ENCODE data around the gene PDZRN4. TPM values are rescaled to one million over a fixed set of nuclear protein-coding genes. Genes with fewer than 3 reads are reported as not detected.
A peak's percentile ranks its signal among the peaks of the same experiment; 100 is the strongest.
"Not testable (repeated sequence)": the region's sequence is repeated elsewhere in the genome, so short reads cannot be mapped to it uniquely, and the experiment has no call there.

Gene PDZRN4
- total and polyA plus RNA-seq, 8 donors = 0.11 to 0.76 (median 0.34) TPM

DNA sequence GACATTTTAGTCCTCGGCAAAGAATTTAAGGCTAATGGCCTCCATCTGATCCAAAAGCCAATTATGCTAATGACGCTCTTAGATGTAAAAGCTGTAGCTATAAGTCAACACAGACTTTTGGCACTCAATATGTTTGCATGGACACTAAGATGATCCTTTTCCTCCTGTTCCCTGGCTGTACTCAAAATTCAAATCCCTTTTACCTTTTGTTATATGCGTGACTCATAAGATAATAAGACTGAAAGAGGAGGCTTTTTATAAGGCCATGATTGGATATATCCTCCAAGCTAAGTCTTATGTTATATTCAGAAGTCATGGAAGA lies 89.8 kb downstream of the PDZRN4 start:
- H3K36me3 ChIP-seq = no peaks in the 10 kb centered on the region
- no peak overlapping the region for H3K4me3 ChIP-seq
- DNase-seq (no peak), ATAC-seq (no peak)
- TF ChIP-seq, protein P1, sequence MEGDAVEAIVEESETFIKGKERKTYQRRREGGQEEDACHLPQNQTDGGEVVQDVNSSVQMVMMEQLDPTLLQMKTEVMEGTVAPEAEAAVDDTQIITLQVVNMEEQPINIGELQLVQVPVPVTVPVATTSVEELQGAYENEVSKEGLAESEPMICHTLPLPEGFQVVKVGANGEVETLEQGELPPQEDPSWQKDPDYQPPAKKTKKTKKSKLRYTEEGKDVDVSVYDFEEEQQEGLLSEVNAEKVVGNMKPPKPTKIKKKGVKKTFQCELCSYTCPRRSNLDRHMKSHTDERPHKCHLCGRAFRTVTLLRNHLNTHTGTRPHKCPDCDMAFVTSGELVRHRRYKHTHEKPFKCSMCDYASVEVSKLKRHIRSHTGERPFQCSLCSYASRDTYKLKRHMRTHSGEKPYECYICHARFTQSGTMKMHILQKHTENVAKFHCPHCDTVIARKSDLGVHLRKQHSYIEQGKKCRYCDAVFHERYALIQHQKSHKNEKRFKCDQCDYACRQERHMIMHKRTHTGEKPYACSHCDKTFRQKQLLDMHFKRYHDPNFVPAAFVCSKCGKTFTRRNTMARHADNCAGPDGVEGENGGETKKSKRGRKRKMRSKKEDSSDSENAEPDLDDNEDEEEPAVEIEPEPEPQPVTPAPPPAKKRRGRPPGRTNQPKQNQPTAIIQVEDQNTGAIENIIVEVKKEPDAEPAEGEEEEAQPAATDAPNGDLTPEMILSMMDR (IDR thresholded peaks at IDR 0.05) = no peak
- peaks cover 0 to 5% of the 10 kb centered on the region in 2 donors for H3K4me1 ChIP-seq
- intact Hi-C loops (cut with DNase I) = loop anchor here in 1 of 2 donors (10.0 kb wide), 1 partner anchor 747 kb away; no protein-coding TSS in a partner anchor
- no peak overlapping the region for H3K27ac ChIP-seq
- H3K9me3 ChIP-seq = no peaks in the 10 kb centered on the region
- H3K27me3 ChIP-seq = no peaks in the 10 kb centered on the region

DNA sequence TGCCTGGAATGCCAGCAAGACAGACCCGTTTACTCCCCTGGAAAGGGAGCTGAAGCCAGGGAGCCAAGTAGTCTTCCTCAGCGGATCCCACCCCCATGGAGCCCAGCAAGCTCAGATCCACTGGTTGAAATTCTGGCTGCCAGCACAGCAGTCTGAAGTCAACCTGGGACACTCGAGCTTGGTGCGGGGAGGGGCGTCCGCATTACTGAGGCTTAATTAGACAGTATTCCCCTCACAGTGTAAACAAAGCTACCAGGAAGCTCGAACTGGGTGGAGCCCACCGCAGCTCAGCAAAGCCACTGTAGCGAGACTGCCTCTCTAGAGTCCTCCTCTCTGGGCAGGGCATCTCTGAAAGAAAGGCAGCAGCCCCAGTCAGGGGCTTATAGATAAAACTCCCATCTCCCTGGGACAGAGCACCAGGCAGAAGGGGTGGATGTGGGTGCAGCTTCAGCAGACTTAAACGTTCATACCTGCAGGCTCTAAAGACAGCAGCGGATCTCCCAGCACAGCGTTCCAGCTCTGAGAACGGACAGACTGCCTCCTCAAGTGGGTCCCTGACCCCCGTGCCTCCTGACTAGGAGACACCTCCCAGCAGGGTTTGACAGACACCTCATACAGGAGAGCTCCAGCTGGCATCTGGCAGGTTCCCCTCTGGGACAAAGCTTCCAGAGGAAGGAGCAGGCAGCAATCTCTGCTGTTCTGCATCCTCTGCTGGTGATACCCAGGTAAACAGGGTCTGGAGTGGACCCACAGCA lies 92.4 kb downstream of the PDZRN4 start:
- H3K27ac ChIP-seq; H3K36me3 ChIP-seq; H3K4me3 ChIP-seq; H3K4me1 ChIP-seq; ATAC-seq; H3K9me3 ChIP-seq; intact Hi-C loops (cut with DNase I); H3K27me3 ChIP-seq: not testable (repeated sequence)
- peak in 1 of 4 donors; percentile 20 for DNase-seq

GRCh38 chr12:41285470-41285869 lies 97.3 kb downstream of the PDZRN4 start:
- H3K27me3 ChIP-seq; ATAC-seq; H3K27ac ChIP-seq; H3K4me3 ChIP-seq; H3K36me3 ChIP-seq; intact Hi-C loops (cut with DNase I); H3K4me1 ChIP-seq; DNase-seq; H3K9me3 ChIP-seq: not testable (repeated sequence)

DNA sequence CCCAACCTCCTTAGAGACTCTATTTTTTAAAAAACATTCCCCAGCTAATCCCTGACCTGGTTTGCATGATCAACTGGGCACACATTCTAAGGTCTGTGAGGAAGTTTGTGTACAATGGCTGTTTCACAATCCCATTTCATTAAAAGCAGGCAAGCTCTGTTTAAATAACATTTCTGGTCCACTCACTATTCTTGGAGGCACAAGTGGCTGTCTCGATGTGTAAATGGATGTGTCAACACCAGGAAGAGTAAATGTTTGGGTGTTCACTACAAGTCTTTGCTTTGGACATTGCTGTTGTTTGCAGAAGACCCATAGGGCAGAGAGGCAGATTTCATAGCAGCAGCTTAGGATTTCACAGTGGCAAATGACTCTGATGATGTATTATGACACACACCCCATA lies 98.3 kb downstream of the PDZRN4 start:
- TF ChIP-seq, protein P1 (IDR thresholded peaks at IDR 0.05) = no peak
- H3K36me3 ChIP-seq = no peaks in the 10 kb centered on the region
- no peaks in the 10 kb centered on the region for H3K9me3 ChIP-seq
- H3K4me1 ChIP-seq = no peaks in the 10 kb centered on the region
- intact Hi-C loops (cut with DNase I) = no loop called here
- DNase-seq (peak in 1 of 4 donors; percentile 21), ATAC-seq (peak; percentile 88)
- H3K4me3 ChIP-seq = no peak overlapping the region
- no peak overlapping the region for H3K27ac ChIP-seq
- no peaks in the 10 kb centered on the region for H3K27me3 ChIP-seq

DNA sequence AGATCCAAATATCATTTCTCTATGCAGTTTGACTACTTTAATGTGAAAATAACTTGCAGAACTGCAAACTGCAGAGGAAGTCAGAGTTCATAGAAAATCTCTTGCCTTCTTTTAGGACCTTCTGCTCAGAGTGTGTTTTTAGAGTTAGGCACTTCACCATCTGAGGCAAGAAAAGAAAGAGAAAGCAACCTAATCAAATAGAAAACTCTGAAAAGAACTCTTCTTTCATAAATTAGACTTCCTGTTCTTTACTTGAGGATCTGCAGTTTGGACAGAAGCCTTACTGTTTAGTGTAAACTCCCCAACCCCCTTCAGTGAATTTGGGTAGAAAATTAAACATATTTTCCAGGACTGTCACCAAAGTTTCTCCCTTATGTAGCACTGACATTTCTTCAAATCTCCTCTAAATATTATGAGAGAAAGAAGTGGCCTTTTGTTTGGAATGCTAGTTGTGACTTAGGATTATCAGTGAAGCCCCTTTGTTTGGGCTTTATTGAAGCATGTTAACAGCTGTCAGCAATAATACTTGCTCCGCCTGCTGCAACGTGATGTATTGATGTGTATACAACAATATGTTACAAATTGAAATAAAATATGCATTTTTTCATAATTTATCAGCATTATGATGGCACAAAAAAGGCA lies 99.5 kb downstream of the PDZRN4 start:
- Histone ChIP-seq H3K36me3 (no peaks in the 10 kb centered on the region), H3K27ac (no peak overlapping the region), H3K4me3 (no peak overlapping the region), H3K4me1 (no peaks in the 10 kb centered on the region), H3K9me3 (no peaks in the 10 kb centered on the region), H3K27me3 (no peaks in the 10 kb centered on the region)
- intact Hi-C loops (cut with DNase I) = no loop called here
- ATAC-seq = no peak
- TF ChIP-seq, protein P1 (IDR thresholded peaks at IDR 0.05) = no peak
- DNase-seq = no peak

DNA sequence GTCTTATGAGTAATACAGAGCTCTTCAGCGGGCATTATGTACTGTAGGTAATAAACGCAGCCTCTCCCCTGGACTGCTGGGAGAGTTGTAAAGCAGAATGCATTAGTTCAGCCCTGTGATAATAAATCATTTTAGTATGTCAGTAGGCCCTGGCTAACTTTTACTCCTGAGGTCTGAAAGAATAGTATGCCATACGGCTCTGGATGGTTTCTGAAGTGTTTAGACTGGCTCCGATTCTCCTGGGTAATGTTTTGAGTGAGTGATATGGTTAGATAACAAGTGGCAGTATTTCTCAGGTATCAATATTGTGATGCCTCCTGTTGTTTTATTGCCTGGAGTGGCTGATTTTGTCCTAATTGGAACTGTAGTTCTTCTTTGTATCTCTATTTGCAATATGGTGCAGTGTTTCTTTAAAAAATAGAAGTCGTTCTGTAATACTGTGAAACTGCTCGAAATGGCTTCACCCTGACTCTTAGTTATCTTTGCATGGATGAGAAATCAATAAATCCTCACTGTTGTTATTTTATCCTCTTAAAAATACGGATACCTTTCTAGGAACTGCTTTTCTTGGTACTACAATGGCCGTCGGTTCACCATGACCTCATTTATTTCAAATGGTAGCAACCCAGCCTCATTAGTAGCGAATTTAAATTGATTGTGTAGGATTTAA lies 100.2 kb downstream of the PDZRN4 start:
- H3K36me3 ChIP-seq = no peaks in the 10 kb centered on the region
- no peaks in the 10 kb centered on the region for H3K4me1 ChIP-seq
- H3K4me3 ChIP-seq = no peak overlapping the region
- TF ChIP-seq, protein P1 (IDR thresholded peaks at IDR 0.05) = no peak
- H3K9me3 ChIP-seq = no peaks in the 10 kb centered on the region
- intact Hi-C loops (cut with DNase I) = no loop called here
- H3K27me3 ChIP-seq = no peaks in the 10 kb centered on the region
- DNase-seq (no peak), ATAC-seq (no peak)
- no peak overlapping the region for H3K27ac ChIP-seq

Data from left lung (tissue), 10 donors.